ENCODE data around the gene IGSF21.
A peak's percentile ranks its signal among the peaks of the same experiment; 100 is the strongest.

GRCh38 chr1:18234790-18235242 lies 127.2 kb downstream of the IGSF21 start:
- TF ChIP-seq CTCF (IDR thresholded peaks at IDR 0.05; ENCODE audit: low read depth, low read length, poor library complexity, severe bottlenecking) (peak; percentile 74), EZH2phosphoT487 (IDR thresholded peaks at IDR 0.05; ENCODE audit: borderline replicate concordance, low read length) (no peak)
